Activated CD4-positive, alpha-beta memory T cell treated with anti-CD3 and anti-CD28 coated beads, Interleukin-2, amount 10 ng/mL, durations not matched to agents 7 days and 5 days (primary cell): ENCODE data around the gene JAKMIP3. TPM values are rescaled to one million over a fixed set of nuclear protein-coding genes. Genes with fewer than 3 reads are reported as not detected.
"Not testable (repeated sequence)": the region's sequence is repeated elsewhere in the genome, so short reads cannot be mapped to it uniquely, and the experiment has no call there.

ENCODE experiments used
- CTCF ChIA-PET: fragments of 350-600 bp; sonication (Branson Sonifier 250); formaldehyde crosslinking; loops from one replicate; lab custom pipeline; 2021; ENCODE audit warnings: antibody characterized with exemption, inconsistent platforms; lab: Charles Lee
- POLR2A ChIA-PET: fragments of 350-600 bp; sonication (Branson Sonifier 250); formaldehyde crosslinking; loops from one replicate; lab custom pipeline; 2021; ENCODE audit warnings: antibody characterized with exemption; lab: Charles Lee
- DNase-seq: peaks from one replicate; pipeline ENCODE4 v3.0.0-alpha.2; 2020
- H3K27ac Mint-ChIP-seq: one replicate; pipeline ENCODE4 v1.8.0; 2021; ENCODE audit warnings: mild to moderate bottlenecking, mixed read lengths
- H3K27me3 Mint-ChIP-seq: one replicate; pipeline ENCODE4 v1.8.0; 2021; ENCODE audit warnings: mixed read lengths
- H3K36me3 Mint-ChIP-seq: one replicate; pipeline ENCODE4 v1.8.0; 2021; ENCODE audit warnings: low read depth, mixed read lengths
- H3K4me1 Mint-ChIP-seq: one replicate; pipeline ENCODE4 v1.8.0; 2021; ENCODE audit warnings: mixed read lengths
- H3K4me3 Mint-ChIP-seq: one replicate; pipeline ENCODE4 v1.8.0; 2021; ENCODE audit warnings: mild to moderate bottlenecking, mixed read lengths
- H3K9me3 Mint-ChIP-seq: one replicate; pipeline ENCODE4 v1.8.0; 2021; ENCODE audit warnings: mixed read lengths
- total RNA-seq, 2 experiments: library from RNA; stranded (reverse); gene quantifications; one replicate each; pipeline ENCODE4 v1.2.3, GENCODE V29; 2021

Gene JAKMIP3
- total RNA-seq, 2 experiments from 2014 or later: 0.83 to 0.90 TPM

DNA sequence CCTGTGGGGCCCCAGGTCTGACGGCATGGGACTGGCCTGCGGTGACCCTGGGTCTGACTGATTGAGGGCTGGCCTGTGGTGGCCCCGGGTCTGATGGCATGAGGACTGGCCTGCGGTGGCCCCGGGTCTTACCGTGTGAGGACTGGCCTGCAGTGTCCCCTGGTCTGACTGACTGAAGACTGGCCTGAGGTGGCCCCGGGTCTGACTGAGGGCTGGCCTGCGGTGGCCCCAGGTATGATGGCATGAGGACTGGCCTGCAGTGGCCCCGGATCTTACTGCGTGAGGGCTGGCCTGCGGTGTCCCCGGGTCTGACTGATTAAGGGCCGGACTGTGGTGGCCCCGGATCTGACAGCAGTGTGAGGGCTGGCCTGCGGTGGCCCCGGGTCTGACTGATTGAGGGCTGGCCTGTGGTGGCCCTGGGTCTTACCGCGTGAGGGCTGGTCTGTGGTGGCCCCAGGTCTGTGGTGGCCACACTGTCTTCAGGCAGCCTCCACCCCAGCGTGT lies 10.9 kb downstream of the JAKMIP3 start:
- CTCF ChIA-PET: no interaction called here
- Mint-ChIP-seq H3K27me3 (peaks cover 13% of the 10 kb centered on the region), H3K9me3 (no peaks in the 10 kb centered on the region)

DNA sequence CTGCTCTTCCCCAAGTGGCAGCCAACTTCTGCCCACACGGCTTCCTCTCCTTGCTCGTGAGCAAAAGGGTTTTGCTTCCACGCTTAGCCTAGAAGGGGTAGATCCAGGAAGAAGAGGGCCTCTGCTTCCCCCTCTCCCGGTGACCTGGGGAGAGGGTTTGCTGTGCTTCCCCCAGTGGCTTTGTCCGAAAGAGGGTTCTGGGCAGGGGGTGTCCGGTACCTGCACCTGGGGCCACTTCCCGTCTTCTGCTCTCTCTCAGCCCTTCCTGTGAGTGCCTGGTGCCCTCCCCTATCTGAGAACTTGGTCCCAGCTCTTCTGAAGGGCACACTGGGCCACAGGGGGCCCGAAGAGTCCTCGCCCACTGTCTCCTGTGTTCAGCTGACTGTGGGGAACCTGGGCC lies 11.3 kb downstream of the JAKMIP3 start:
- POLR2A ChIA-PET: no interaction called here
- Mint-ChIP-seq H3K4me1 (no peaks in the 10 kb centered on the region), H3K27ac (no peak overlapping the region), H3K4me3 (no peak overlapping the region), H3K36me3 (no peaks in the 10 kb centered on the region), H3K9me3 (no peaks in the 10 kb centered on the region), H3K27me3 (peaks cover 13% of the 10 kb centered on the region)
- CTCF ChIA-PET: no interaction called here
- DNase-seq: no peak

More for the DNA sequence above, 10.9 kb downstream of the JAKMIP3 start:
- DNase-seq: no peak
- POLR2A ChIA-PET: no interaction called here
- H3K4me1 Mint-ChIP-seq: no peaks in the 10 kb centered on the region
- H3K4me3 Mint-ChIP-seq: no peak overlapping the region
- H3K36me3 Mint-ChIP-seq: no peaks in the 10 kb centered on the region
- H3K27ac Mint-ChIP-seq: no peak overlapping the region

DNA sequence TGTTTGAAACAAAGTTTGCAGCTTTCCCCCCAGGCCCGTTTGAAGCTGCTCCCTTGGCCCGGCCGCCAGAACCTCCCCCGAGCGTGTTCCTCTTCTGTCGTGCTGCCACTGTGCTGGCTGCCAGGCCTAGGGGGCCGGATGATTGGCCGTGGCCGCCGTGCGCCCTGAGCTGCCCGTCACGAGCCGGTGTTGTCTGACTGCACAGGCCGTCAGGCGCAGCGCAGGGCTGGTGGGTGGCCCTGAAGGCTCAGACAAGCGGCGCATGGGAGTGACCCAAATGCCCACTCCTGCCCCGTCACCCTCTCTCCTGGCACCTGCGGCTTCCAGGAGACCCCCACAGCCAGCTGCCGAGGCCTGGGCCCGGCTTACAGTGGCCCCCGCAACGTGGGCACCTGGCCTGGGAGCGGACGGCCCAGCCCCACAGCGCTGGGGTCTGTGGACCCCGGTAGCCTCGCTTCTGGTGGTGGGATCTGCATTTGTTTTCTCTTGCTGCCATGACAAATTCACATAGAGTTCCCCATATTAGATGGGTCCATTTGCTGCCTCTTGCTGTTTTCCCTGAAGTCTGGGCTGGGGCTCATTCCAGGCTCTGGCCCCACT lies 13.1 kb downstream of the JAKMIP3 start:
- ChIA-PET CTCF (no interaction called here), POLR2A (no interaction called here)
- no peak overlapping the region for H3K27ac Mint-ChIP-seq
- H3K36me3 Mint-ChIP-seq: no peaks in the 10 kb centered on the region
- H3K9me3 Mint-ChIP-seq: no peaks in the 10 kb centered on the region
- no peak for DNase-seq
- H3K27me3 Mint-ChIP-seq: peaks cover 12% of the 10 kb centered on the region
- H3K4me1 Mint-ChIP-seq: no peaks in the 10 kb centered on the region
- H3K4me3 Mint-ChIP-seq: no peak overlapping the region

- POLR2A ChIA-PET, H3K4me3 Mint-ChIP-seq, DNase-seq, H3K9me3 Mint-ChIP-seq, H3K36me3 Mint-ChIP-seq, H3K27ac Mint-ChIP-seq, H3K4me1 Mint-ChIP-seq: not testable (repeated sequence)
- CTCF ChIA-PET: interaction anchor here (1.7 kb wide), 1 partner anchor 12 kb away, joined by 3 read pairs; no protein-coding TSS in a partner anchor
- peaks cover 31% of the 10 kb centered on the region for H3K27me3 Mint-ChIP-seq
Observed at GRCh38 chr10:132084384-132084783, 18.6 kb downstream of the JAKMIP3 start.

GRCh38 chr10:132093236-132093635 lies 27.5 kb downstream of the JAKMIP3 start:
- H3K36me3 Mint-ChIP-seq, H3K4me3 Mint-ChIP-seq, CTCF ChIA-PET, H3K9me3 Mint-ChIP-seq, DNase-seq, H3K27ac Mint-ChIP-seq, POLR2A ChIA-PET: not testable (repeated sequence)
- Mint-ChIP-seq H3K4me1 (peaks cover 23% of the 10 kb centered on the region), H3K27me3 (peaks cover 31% of the 10 kb centered on the region)

DNA sequence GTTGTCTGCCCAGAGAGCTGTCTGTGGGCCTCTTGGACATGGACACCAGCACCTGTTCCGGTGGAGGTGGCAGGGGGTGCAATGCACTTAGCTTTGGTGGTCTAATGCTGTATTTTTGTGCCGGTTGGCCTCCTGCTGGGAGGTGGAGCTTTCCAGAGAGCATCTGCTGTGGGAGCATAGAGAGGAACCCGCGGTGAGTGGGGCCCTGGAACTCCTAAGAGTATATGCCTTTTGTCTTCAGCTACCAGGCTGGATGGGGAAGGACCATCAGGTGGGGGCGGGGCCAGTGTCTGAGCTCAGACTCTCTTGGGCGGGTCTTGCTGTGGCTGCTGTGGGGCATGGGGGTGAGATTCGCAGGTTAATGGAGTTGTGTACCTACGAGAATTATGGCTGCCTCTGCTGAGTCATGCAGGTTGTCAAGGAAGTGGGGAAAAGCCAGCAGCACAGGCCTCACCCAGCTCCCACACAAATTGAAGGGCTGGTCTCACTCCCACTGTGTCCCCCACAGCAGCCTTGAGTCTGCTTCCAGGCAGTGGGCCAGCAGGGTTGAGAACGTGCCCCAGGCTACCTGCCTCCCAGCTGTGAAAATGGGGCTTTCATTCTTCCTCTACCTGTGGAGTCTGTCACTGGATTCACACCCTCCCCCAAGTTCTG lies 29.0 kb downstream of the JAKMIP3 start:
- no peak for DNase-seq
- peaks cover 23% of the 10 kb centered on the region for H3K27me3 Mint-ChIP-seq

GRCh38 chr10:132095403-132096113 lies 29.8 kb downstream of the JAKMIP3 start:
- H3K27ac Mint-ChIP-seq: no peak overlapping the region
- no peaks in the 10 kb centered on the region for H3K36me3 Mint-ChIP-seq
- DNase-seq: no peak
- H3K4me1 Mint-ChIP-seq: peaks cover 23% of the 10 kb centered on the region
- peaks cover 18% of the 10 kb centered on the region for H3K27me3 Mint-ChIP-seq
- CTCF ChIA-PET: interaction anchor here (1.4 kb wide), 2 partner anchors 11 to 210 kb away, joined by 3 read pairs; no protein-coding TSS in a partner anchor
- no peaks in the 10 kb centered on the region for H3K9me3 Mint-ChIP-seq
- H3K4me3 Mint-ChIP-seq: no peak overlapping the region
- POLR2A ChIA-PET: no interaction called here

More for the DNA sequence above, 29.0 kb downstream of the JAKMIP3 start:
- Mint-ChIP-seq H3K27ac (no peak overlapping the region), H3K9me3 (no peaks in the 10 kb centered on the region), H3K4me1 (peaks cover 23% of the 10 kb centered on the region), H3K4me3 (no peak overlapping the region), H3K36me3 (no peaks in the 10 kb centered on the region)
- ChIA-PET POLR2A (no interaction called here), CTCF (interaction anchor here (1.4 kb wide), 1 partner anchor 209 kb away, joined by 3 read pairs; no protein-coding TSS in a partner anchor)

DNA sequence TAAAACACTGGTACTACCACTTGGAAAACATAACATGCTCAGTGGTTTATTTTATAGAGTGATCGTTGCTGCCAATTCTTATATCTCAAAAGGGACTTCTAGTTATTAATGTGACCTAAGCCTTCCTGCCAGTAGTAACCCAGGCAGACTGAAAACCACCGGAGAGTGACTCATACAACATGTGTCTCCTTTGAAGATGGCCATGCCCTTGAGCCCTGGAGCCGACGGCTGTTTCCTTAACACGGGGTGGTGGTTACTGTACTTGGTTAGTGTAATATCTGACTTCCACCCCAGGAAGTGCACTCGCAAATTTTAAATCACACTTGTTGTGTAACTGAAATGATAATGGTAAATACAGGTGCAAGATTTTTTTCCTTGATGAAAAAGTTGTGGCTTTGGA lies 30.5 kb downstream of the JAKMIP3 start:
- DNase-seq: peak; percentile 61

DNA sequence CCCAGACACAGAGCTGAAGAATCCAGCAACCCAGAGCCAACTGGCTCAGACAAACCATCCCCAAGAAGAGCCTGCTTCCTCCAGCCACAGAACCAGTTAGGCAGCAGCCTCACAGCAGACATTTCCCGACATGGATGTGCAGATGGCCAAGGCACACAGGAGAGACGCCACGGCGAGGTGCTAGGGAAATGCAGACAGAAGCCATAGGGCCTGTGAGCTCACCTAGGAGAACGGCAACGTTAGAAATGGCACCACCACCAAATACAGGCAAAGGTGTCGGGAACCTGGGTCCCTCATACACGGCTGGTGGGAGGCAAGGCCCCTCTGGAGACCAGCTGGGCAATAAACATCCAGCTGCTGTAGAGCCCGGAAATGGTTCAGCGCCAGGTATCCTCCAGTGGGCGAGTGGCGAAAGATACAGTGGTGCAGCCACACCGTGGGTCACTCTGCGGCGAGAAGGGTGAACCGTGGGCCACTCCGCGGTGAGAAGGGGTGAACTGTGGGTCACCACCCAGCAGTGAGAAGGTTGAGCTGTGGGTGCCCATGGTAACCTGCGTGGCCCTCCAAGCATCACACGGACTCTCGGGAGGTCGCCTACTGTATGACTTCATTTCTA lies 31.2 kb downstream of the JAKMIP3 start:
- H3K36me3 Mint-ChIP-seq: no peaks in the 10 kb centered on the region
- H3K4me1 Mint-ChIP-seq: peaks cover 23% of the 10 kb centered on the region
- no peak for DNase-seq
- no peak overlapping the region for H3K4me3 Mint-ChIP-seq
- POLR2A ChIA-PET: no interaction called here
- CTCF ChIA-PET: interaction anchor here (1.4 kb wide), 1 partner anchor 13 kb away, joined by 3 read pairs; no protein-coding TSS in a partner anchor
- no peak overlapping the region for H3K27ac Mint-ChIP-seq
- no peaks in the 10 kb centered on the region for H3K9me3 Mint-ChIP-seq
- peaks cover 10% of the 10 kb centered on the region for H3K27me3 Mint-ChIP-seq

More for the DNA sequence above, 30.5 kb downstream of the JAKMIP3 start:
- ChIA-PET POLR2A (no interaction called here), CTCF (interaction anchor here (1.4 kb wide), 2 partner anchors 12 to 211 kb away, joined by 3 read pairs; no protein-coding TSS in a partner anchor)
- Mint-ChIP-seq H3K4me1 (peaks cover 23% of the 10 kb centered on the region), H3K27me3 (peaks cover 12% of the 10 kb centered on the region), H3K36me3 (no peaks in the 10 kb centered on the region), H3K27ac (no peak overlapping the region), H3K4me3 (no peak overlapping the region), H3K9me3 (no peaks in the 10 kb centered on the region)

DNA sequence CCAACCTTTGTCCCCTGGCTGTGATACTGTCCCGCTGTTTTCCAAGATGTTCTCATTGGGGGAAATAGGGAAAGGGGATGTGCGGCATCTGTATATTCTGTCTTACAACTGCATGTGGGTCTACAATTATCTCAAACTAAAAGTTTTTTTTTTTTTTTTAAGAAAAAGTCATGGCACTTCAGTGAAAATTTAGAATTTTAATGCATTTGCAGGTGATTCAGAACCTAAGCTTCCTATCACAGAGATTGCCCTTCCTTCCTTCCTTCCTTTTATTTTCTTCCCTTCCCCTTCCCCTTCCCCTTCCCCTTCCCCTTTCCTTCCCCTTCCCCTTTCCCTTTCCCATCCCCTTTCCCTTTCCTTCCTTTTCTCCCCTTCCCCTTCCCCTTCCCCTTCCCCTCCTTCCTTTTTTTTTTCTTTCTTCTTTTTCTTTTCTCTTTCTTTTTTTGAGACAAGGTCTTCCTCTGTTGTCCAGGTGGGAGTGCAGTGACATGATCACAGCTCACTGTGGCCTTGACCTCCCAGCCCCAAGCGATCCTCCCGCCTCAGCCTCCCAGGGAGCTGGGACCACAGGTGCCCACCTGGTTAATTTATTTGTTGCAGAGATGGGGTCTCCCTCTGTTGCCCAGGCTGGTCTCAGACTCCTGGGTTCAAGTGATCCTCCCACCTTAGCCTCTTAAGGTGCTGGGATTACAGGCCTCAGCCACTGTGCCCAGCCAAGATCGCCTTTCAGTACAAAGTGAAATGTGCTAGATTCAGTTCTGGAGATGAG lies 32.0 kb downstream of the JAKMIP3 start:
- Mint-ChIP-seq H3K9me3 (no peaks in the 10 kb centered on the region), H3K4me1 (peaks cover 23% of the 10 kb centered on the region), H3K27ac (no peak overlapping the region), H3K4me3 (no peak overlapping the region), H3K36me3 (no peaks in the 10 kb centered on the region), H3K27me3 (peaks cover 5% of the 10 kb centered on the region)
- ChIA-PET POLR2A (no interaction called here), CTCF (no interaction called here)
- DNase-seq: no peak

DNA sequence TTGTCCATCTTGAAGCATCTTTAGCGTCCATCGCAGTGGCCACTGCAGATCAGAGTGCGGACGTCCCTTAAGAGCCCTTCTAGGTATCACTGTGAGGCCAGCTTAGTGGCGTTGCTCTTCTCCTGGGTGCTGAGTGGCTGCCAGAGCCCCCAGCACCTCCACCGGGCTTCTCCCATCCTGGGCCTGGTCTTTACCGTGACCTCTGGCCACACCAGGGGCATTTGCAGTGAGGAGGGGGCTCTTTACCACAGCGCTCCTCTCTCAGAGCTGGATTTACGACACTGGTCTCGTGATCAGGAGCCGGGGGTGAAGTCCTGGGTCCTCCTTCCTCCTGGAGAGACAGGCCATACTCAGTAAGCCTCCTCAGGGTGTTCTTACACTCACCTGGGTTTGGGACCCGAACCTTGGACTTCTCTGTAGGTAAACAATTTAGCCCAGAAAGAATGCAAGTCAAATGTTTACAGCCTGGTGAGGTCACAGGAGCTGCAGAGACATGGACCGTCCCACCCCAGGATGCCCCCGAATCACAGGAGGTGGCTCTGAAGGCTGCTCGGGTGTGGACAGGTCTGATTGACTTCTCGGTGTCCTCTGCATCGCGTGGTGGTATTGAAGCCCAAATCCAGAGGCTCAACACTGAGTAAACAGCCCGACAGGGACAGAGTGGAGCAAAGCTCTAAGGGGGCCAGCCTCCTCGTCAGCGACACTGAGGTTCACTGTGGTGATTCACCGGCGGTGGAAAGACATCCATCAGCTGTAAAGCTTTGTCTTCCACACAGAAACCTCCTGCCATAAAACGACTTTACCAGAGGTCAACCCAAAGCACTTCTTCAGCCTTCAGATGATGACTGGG lies 33.0 kb downstream of the JAKMIP3 start:
- POLR2A ChIA-PET: no interaction called here
- Mint-ChIP-seq H3K27ac (no peak overlapping the region), H3K4me1 (peaks cover 23% of the 10 kb centered on the region), H3K36me3 (no peaks in the 10 kb centered on the region), H3K4me3 (no peak overlapping the region), H3K27me3 (peaks cover 5% of the 10 kb centered on the region), H3K9me3 (no peaks in the 10 kb centered on the region)
- CTCF ChIA-PET: no interaction called here
- DNase-seq: peak; percentile 15
